GM19372 (cell line): Measurements from ENCODE around the gene RAE1.

Experiments used
- ATAC-seq: cut with Tn5 transposase; IDR thresholded peaks from one replicate; pipeline ENCODE4 v1.9.1; 2021; ENCODE audit warnings: mild to moderate bottlenecking, low read depth, moderate library complexity; ENCODE audit not compliant: unreplicated experiment

Gene RAE1

DNA sequence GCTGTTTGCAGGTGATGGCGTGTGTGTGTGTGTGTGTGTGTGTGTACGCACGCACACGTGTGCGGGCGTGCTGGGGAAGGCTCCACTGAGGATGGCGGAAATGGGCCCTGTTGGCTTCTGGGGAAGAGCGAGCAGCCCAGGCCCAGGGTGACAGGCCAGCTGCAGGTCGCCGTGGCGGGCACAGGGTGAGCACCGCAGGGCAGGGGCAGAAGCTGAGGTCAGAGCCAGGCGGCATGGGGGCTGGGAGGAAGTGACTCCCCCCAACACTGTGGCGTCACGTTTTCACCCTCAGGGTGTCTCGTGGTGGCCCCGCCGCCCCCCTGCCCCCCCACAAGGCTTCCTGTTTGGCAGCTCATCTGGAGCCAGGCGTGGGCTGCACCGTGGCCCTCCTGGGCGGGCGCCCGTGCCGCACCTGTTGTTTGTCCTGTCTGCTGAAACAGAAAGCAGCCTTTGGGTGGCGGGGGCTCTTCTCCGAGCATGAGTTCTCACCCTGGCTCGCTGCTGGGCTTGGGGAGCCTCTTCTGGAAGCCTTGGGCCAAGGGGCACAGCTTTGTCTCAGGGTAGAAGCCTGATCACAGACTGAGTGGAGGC, 47.3 kb downstream of the RAE1 start:
- peak; percentile 59 for ATAC-seq

DNA sequence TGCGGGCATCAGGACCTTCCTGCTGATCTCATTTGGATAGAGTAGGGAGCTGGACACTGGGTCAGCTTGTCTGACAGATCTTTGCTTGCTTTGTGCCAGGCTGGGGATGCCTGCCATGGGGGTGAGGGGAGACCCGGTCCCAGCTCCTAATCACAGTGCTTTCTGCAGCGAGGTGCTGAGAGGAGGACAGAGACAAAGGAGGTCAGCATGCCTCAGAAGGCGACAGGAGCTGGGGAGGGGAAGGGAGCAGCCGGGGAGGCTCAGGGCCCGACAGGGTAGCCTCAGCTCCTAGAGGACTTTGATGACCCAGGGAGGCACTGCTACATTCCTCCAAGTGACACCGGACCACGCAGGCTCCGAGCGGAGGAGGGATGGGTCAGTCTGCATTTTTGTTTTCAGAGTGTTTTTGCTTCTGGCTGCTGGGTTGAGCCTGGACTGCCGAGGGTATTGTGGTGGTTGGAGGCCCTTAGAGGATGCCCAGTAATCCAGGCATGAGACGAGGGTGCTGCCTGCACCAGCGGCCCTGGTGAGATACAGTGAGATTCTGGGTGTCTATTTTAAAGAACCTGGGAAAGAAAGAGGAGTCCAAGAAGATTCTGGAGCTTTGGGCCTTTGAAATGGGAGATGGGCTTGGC, 48.0 kb downstream of the RAE1 start:
- ATAC-seq: no peak

DNA sequence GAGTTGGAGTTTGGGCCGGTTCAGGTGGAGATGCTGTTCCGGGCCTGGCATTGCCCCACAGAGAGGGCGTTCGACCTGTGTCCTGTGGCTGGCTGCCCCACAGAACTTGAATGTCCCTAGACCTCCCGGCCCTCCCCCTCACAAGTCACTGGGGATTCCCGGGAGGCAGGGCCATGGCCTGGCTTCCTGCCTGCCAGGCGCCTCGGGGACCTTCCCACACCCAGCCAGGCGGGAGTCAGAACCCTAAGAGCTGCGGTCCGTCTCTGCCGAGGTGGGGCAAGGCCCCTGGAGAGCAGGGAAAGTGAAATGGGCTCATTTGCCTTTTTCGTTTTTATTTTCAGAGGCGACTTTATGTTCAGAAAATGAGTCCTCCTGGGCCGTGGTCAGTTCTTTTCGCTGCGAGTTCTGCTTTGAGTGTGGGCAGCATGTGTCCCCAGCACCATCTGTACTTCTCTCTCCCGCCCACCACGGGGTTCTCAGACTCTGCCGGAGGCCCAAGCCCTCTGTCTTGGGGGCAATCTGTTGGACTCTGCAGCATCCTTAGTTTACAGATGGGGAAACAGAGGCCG, 48.6 kb downstream of the RAE1 start:
- peak; percentile 38 for ATAC-seq

DNA sequence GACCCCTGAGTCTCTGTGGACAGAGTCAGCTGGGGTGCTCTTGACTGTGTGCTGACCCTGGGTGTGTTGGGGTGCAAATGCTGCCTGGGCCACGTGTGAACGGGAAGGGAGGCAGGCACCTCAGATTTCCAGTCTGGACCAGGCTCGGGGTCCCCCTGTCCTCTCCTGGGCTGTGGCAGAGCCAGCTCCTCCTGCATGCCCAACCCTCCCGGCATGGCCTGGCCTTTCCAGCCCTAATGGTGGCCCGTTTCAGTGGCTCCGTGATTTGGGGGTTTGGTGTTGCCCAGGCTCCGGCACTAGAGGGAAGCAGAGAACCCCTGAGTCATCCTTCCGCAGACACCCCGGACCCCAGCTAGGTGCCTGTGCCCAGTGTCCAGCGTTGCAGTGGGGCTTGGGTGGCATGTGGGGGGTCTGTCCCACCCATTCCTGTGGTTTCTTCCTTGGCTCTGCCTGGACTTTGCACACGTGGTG, 49.2 kb downstream of the RAE1 start:
- ATAC-seq: no peak

DNA sequence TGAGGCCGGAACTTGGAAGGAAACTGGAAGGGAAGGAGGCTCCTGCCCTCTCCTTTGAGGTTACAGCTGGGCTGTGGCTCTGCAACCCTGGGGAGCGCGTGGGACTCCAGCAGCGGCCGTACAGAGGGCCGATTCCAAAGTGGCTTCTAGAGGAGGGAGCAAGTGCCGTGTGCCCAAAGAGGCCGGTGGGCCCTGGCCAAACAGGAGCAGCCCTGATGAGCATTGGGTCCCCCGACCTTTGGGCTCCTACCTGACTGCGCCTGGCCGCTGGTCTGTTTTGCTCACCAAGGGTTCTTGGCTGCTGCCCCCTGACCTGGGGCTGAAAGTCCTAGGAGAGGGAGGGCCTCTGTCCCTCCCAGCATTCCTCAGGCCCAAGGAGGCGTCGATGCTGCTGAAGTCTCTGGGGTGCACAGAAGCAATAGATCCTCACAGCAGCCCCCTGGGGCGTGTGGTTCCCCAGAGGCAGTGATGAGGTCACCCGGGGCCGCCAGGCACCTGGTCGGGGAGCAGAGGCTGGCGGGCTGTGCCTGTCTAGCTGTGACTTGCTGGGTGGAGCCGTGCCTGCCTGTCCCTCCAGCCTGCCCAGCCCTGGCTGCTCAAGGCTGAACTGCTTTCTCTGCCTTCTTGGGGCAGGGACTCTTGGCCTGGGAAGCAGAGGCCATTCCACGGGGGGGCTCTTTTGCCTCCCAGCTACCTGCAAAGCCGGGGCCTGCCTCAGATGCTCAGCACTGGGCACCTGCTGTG, 49.9 kb downstream of the RAE1 start:
- no peak for ATAC-seq

DNA sequence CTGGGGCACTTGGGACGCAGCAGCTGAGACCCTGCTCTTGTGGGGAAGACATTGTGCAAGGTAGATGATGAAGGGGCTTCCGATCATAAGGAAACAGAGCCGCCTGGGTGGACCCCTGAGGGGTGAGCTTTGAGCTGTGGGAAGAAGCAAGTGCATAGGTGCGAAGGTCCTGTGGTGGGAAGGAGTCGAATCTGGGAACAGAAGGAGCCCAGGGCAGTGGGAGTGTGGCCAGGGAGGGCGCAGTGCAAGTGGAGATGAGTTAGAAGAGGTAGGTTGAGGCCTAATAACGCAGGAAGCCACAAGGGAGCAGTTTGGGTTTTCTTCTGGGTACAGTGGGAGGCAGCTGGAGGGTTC, 50.5 kb downstream of the RAE1 start:
- no peak for ATAC-seq

DNA sequence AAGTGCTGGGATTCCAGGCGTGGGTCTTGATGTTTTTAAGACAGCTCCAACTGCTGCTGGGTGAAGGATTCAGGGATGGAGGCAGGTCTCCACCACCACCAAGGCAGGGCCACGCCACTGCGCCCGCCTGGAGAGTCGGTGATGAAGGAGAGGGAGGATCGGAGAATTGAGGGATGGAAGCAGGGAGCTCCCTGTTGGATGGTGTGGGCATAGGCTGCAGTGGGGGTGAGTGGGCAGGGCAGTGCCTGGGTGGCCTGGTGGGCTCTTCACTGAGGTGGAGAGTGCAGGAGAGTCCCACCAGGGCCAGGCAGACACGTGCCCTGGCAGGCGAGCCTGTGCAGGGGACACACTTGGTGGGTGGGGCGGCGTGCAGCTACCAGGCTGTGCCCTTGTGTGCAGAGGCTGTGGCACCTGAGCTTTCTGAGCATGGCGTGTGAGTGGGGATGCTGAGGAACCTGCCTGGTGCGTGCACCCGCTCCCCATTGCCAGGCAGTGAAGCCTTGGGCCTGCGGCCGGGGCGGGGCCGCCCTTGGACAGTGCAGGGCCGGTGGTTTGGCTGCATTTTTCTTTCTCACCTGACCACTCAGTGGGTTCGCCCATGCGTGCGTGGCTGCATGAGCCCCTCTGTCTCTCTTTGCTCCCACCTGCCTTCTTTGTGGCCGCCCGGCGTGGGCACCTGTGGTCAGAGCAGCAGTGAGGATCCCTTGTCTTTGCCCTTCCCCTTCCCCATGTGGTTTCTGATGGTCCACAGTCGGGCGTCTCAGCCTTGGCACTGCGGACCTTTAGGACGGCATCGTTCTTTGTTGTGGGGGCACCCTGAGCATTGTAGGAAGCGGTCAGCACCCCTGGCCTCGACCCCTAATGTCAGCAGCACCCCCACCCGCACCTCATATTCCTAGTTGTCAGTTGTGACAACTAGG, 51.4 kb downstream of the RAE1 start:
- ATAC-seq: no peak

DNA sequence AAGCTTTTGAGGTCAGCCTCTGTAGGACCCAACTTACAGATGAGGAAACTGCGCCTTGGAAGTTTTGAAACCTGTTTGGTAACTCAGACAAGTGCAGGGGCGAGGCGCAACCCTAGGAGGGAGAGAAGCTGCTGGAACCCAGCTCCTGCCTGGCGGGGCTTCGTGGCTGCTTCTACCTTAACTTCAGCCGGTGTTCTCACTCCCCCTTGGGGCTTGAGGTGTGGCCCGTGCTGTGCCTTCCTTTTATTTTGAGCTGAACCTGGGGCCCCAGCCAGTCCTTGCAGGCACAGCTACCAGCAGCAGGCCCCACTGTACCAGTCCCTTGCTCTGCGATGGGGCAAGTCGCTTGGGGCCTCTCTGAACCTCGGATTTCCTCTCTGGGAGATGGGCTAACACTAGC, 52.2 kb downstream of the RAE1 start:
- no peak for ATAC-seq

DNA sequence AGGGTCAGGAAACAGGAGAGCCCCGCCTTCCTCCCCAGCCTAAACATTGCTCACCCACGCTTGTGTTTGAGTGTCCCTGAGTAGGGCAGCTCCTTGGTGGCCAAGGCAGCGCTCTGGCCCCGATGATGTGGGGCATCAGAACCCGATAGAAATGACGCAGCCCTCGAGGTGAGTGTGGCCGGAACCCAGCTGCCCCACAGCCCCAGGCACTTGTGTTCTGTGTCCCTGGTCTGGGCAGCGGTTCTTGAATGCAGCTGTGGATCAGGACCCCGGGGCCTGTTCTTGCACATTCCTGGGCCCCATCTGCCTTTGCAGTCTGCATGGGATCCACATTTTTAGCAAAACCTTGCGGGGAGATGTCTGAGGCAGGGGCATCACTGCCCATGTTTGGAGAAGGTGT, 53.0 kb downstream of the RAE1 start:
- ATAC-seq: no peak

DNA sequence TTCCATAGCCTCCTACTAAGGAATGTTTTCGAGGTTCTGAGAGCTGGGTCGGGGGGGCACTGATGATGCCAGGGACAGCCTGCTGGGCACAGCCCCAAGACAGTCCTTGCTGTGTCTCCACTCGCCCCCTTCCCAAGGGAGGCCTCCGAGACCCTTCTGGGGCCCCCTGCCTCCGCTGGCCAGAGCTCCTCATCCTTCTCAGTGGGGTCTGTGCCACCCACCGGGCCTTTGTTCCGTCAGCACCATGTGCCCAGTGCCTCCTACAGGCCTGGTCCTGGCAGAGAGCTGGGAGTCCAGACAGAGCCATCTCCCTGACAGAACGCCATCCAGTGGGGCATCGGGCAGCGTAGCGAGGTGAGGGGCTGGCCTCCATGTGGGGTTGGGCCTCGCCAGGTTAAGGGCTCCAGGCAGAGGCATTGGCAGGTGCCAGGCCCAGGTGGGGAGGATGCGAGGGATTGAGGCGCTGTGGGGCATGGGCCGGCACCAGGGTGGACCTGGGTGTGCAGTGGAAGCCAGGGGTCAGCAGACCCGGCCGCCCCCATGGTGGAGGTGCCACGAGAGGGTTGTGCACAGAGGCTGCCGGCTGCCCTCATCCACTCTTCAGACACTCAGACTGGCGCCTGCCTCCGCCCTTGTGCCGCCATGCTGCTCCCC, 53.5 kb downstream of the RAE1 start:
- ATAC-seq: no peak

DNA sequence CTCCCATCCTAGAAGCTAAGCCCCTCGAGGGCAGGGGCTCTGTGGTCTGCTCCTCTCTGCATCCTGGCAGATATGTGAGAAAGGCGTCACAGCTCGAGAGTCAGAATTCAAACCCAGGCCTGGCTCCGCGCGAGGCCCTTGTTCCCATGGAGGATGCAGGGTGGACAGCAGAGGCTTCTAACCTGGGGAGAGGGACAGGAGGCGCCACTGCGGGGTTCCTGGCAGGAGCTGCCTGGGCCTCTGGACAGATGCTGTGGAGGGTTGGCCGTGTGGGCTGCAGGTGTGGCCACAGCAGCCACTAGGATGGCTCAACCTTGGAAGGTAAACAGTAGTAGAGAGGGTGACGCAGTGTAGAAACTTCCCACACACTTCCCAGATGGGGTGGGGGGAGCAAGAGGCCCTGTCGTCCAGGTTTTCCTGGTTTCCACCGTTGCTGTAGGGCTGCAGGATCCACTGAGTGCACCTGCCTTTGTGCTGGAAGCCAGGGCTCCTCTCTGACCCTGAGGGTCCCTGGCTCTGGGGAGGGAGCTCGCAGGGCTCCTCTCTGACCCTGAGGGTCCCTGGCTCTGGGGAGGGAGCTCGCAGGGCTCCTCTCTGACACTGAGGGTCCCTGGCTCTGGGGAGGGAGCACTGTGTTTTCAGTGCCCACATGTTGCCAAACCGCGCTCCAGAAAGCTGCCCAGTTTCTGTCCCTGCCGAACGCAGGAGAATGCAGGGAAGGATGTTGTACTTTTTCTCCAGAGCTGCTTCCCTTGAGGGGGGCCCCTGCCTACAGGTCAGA, 54.4 kb downstream of the RAE1 start:
- ATAC-seq: no peak

DNA sequence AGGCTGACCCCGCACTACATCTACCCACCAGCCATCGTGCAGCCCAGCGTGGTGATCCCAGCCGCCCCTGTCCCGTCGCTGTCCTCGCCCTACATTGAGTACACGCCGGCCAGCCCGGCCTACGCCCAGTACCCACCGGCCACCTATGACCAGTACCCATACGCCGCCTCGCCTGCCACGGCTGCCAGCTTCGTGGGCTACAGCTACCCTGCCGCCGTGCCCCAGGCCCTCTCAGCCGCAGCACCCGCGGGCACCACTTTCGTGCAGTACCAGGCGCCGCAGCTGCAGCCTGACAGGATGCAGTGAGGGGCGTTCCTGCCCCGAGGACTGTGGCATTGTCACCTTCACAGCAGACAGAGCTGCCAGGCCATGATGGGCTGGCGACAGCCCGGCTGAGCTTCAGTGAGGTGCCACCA, 56.5 kb downstream of the RAE1 start:
- no peak for ATAC-seq

DNA sequence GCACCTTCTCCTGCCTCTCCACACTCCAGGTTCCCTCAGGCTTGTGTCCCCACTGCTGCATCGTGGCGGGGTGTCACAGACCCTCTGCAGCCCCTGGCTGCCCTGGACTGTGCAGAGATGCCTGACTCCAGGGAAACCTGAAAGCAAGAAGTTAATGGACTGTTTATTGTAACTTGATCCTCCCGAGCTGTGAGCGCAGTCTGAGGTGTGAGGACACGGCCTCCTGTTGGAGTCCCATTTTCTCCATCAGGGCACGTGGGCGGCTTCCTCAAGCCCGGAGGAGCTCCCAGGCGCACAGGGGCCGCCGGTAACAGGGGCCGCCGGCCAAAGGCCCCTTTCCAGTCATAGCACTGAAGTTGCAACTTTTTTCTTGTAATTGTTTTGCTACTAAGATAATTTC, 57.1 kb downstream of the RAE1 start:
- ATAC-seq: no peak

DNA sequence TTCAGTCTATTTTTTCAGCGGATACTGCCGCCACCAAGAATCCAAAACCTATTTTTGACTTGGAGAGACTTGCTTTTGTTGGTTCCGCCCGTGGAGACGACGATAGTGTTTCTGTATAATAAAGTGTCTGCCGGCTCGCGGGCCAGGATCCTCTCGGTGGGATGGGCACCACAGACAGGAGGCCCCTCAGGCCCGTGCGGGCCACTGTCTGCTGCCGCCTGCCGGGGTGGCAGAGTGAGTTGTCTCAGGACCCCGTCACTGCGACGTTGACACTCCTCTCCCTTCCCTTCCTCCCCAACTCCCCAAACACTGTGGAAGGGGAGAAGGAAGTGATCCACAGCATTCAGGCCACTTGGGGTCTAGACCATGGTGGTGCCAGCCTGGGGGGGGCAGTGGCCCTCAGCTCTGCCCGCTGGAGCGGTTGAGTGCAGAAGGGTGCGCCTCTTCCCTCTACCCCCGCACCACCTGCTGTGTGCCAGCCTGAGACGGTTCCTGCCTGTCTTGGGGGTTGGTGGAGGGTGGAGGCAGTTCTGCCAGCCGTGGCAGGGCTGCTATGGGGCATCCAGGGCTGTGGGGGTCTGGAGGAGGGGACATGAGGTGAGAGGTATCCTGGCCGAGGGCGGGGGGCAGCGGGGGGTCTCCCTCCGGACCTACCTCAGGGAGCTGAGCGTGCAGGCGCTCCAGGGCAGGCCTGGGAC, 57.6 kb downstream of the RAE1 start:
- no peak for ATAC-seq

DNA sequence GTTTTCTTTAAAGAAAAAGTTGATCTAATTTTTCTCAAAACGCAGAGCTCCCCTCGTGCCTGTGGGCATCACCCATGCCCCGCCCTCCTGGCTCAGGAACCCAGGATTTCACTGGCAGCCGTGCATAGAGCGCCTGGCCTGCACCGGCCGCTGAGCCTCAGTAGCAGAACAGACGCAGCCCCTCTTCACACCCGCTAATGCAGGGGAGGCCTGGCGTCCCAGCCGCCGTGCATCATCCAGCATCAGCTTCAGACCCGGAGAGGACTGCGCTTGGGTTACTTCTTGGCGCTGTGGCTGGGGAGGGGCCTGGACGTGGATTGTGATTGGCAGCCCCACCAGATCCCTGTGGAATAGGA, 58.2 kb downstream of the RAE1 start:
- ATAC-seq: no peak

DNA sequence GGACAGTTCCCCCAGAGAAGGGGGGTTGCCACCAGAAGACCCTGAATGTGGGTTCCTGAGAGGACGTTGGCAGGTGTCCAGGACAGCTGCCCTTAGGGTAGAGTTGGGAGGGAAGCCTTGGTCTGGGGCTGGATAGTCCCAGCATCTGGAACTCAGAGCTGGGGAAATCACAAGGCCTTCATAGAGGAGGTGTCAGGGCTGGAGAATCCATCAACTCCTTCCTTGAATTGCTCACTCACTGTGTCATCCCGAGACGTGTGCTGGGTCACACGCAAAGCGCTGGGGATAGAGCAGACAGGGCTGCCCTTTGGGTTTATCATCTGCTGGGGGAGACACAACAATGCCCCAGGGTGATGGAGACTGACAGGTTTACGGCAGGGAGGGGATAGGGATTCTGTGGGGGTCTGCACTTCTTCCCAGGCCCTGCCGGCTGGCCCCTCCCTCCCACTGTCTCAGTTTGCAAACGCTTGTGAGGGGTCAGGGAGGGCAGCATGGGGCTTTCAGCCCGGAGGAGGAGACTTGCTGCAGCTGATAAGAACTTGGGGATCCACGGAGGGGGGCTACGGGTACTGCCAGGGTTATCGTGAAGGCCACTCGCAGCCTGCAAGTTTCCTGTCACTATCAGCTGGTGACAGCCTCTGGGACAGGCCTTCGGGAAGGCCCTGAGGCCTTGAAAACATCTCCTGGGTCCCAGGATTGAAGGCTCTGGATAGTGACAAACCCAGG, 58.8 kb downstream of the RAE1 start:
- no peak for ATAC-seq

DNA sequence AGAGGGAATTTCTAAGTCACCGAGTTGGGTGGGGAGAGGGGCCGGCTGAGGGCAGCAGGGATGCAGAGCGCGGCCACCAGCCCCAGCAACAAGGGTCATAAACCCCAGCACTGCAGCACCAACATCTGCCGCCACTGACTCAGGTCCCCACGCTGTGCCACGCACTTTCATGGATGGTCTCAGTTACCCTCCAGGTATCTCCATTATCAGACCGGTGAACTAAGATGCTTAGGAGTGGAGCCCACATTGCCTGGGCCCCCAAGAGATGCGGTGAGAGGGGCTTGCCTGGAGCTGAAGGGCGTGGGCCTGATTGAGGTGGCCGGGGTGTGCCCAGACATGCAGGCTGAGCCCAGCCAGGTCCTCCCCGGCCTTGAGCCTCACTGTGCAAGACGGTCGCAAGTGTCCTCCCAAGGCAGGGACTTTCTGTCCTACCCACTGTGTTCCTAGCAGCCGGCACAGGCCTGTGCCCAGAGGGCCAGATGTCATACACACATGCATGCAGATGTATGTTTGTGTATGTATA, 59.4 kb downstream of the RAE1 start:
- no peak for ATAC-seq

DNA sequence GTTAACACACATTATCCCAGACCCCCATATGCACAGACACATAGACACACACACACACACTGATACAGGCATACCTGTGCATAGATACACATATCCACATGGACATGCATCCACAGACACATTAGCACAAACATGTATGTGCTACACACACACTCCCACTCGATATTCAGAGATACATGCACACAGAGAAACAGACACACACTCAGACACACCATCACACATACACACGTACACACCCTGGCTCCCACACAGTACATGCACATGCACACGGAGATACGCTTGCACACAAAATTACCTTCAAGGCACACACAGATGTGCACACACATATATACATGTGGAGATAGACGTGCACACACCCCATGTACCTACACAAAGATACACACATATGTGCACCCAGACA, 59.9 kb downstream of the RAE1 start:
- no peak for ATAC-seq
